GM12878 (cell line): Measurements from ENCODE around the gene RBMX.

ENCODE experiments used
- CTCF ChIP-seq, 3 experiments: IDR thresholded peaks in 2 of 3; conservative IDR thresholded peaks in 1 of 3; 2 replicates each; pipeline ENCODE4 v1.5.1; 2011; ENCODE audit warnings: low read depth in 3 of 3, low read length in 3 of 3, mild to moderate bottlenecking in 3 of 3, control low read depth in 2 of 3, moderate library complexity in 2 of 3, inconsistent platforms in 1 of 3, mixed read lengths in 1 of 3; ENCODE audit not compliant: control insufficient read depth in 2 of 3, insufficient read depth in 1 of 3; ENCODE audit errors: extremely low read depth in 1 of 3
- RB1 ChIP-seq: fragments of 450-650 bp; formaldehyde crosslinking; IDR thresholded peaks from 2 replicates; pipeline ENCODE4 v1.6.1; 2017; ENCODE audit warnings: mild to moderate bottlenecking, borderline replicate concordance
- TCF12 ChIP-seq: IDR thresholded peaks from 2 replicates; pipeline ENCODE4 v1.6.1; 2011; ENCODE audit warnings: low read depth, mild to moderate bottlenecking, low read length

- no peak for TF ChIP-seq CTCF (IDR thresholded peaks at IDR 0.05 in 2 of 3, conservative IDR thresholded peaks at IDR 0.05 in 1 of 3; ENCODE audit: control insufficient read depth in 2 of 3, extremely low read depth in 1 of 3, insufficient read depth in 1 of 3, low read depth in 3 of 3, low read length in 3 of 3)
- no peak for TF ChIP-seq RB1
- no peak for TF ChIP-seq TCF12
Measured at GRCh38 chrX:136825771-136826170, 54.8 kb downstream of the RBMX start.
